Nephron (organoid): Measurements from ENCODE around the gene PIK3R5.
"Not testable (repeated sequence)": the region's sequence is repeated elsewhere in the genome, so short reads cannot be mapped to it uniquely, and the experiment has no call there.

Source experiments
- H3K27ac Mint-ChIP-seq, 3 experiments: 2 replicates each; pipeline ENCODE4 v1.8.0; 2020; ENCODE audit warnings: mixed read lengths in 3 of 3, mild to moderate bottlenecking in 2 of 3, moderate library complexity in 1 of 3
- H3K27me3 Mint-ChIP-seq: 2 replicates; pipeline ENCODE4 v1.8.0; 2021; ENCODE audit warnings: low read depth, mild to moderate bottlenecking, moderate library complexity, mixed read lengths
- H3K36me3 Mint-ChIP-seq: 2 replicates; pipeline ENCODE4 v1.8.0; 2020; ENCODE audit warnings: low read depth, mixed read lengths
- H3K4me1 Mint-ChIP-seq: 2 replicates; pipeline ENCODE4 v1.8.0; 2020; ENCODE audit warnings: mixed read lengths
- H3K4me3 Mint-ChIP-seq, 3 experiments: 2 replicates each; pipeline ENCODE4 v1.8.0; 2020; ENCODE audit warnings: mild to moderate bottlenecking in 3 of 3, mixed read lengths in 3 of 3, moderate library complexity in 2 of 3
- H3K9me3 Mint-ChIP-seq: 2 replicates; pipeline ENCODE4 v1.8.0; 2020; ENCODE audit warnings: mixed read lengths
- TF ChIP-seq, protein P1 (sequence below), 3 experiments: fragments of 200-600 bp; sonication (generic); IDR thresholded peaks; one replicate each; pipeline ENCODE4 v1.5.0; 2021; ENCODE audit warnings: antibody characterized with exemption in 3 of 3; ENCODE audit not compliant: unreplicated experiment in 3 of 3

Gene PIK3R5

DNA sequence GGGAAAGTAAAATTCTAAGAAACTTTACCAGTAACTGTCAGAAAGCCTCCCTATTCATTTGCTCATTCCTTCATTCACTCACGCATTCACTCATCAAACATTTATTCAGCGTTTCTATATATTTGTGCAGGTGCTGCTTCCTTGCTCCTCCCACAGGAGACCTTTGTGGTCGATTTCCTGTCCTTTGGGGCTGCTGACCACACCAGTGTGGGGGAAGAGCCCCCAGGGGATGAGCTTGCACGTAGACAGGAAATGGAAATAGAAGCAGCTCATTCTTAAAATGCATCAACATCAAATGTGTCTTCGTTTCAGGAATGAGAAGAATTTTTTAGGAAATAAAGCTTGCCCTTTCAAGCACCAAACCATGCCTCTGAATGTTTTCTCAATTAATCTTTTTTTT, 107.6 kb downstream of the PIK3R5 start:
- no peaks in the 10 kb centered on the region for H3K9me3 Mint-ChIP-seq
- no peaks in the 10 kb centered on the region for H3K36me3 Mint-ChIP-seq
- H3K4me3 Mint-ChIP-seq = no peak overlapping the region
- peaks cover 7% of the 10 kb centered on the region for H3K27me3 Mint-ChIP-seq
- TF ChIP-seq, protein P1, sequence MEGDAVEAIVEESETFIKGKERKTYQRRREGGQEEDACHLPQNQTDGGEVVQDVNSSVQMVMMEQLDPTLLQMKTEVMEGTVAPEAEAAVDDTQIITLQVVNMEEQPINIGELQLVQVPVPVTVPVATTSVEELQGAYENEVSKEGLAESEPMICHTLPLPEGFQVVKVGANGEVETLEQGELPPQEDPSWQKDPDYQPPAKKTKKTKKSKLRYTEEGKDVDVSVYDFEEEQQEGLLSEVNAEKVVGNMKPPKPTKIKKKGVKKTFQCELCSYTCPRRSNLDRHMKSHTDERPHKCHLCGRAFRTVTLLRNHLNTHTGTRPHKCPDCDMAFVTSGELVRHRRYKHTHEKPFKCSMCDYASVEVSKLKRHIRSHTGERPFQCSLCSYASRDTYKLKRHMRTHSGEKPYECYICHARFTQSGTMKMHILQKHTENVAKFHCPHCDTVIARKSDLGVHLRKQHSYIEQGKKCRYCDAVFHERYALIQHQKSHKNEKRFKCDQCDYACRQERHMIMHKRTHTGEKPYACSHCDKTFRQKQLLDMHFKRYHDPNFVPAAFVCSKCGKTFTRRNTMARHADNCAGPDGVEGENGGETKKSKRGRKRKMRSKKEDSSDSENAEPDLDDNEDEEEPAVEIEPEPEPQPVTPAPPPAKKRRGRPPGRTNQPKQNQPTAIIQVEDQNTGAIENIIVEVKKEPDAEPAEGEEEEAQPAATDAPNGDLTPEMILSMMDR (IDR thresholded peaks at IDR 0.05; ENCODE audit: unreplicated experiment in 3 of 3) = no peak
- H3K4me1 Mint-ChIP-seq = peaks cover 36% of the 10 kb centered on the region
- H3K27ac Mint-ChIP-seq = no peak overlapping the region

DNA sequence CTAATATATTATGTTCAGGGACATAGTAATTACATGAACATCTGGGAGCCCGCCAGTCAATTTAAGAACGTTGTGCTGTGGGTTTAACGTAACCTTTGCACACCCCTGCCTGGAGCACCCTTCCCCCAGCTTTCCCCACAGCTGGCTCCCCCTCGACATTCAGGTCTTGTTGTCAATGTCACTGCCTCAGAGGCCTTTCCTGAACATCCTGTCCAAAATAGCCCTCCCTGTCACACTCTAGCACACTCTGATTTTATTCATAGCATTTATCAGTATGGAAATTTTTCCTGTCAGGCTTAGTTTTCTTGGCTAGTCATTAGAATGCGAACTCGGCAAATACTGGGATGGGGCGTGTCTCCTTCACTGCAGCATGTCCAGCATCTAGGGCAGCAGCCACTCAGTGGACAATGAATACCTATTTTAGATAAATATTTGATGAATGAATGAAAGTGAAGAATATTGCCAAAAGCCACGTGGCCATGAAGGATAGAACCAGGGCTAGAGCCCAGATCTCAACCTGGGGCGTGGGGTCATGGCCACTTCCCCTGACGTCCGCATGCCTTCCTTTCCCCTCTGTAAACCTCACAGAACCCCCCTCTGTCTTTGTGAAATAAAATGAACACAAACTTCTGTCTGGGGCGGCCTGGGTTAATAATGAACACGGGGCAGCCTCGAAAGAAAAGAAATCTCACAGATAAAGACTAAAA, 108.5 kb downstream of the PIK3R5 start:
- H3K27ac Mint-ChIP-seq = peak overlapping the region; percentile 7 to 52 (median 47)
- no peaks in the 10 kb centered on the region for H3K36me3 Mint-ChIP-seq
- no peak overlapping the region for H3K4me3 Mint-ChIP-seq
- H3K9me3 Mint-ChIP-seq = no peaks in the 10 kb centered on the region
- TF ChIP-seq, protein P1 (IDR thresholded peaks at IDR 0.05; ENCODE audit: unreplicated experiment in 3 of 3) = no peak
- H3K4me1 Mint-ChIP-seq = peaks cover 36% of the 10 kb centered on the region
- H3K27me3 Mint-ChIP-seq = peaks cover 7% of the 10 kb centered on the region

DNA sequence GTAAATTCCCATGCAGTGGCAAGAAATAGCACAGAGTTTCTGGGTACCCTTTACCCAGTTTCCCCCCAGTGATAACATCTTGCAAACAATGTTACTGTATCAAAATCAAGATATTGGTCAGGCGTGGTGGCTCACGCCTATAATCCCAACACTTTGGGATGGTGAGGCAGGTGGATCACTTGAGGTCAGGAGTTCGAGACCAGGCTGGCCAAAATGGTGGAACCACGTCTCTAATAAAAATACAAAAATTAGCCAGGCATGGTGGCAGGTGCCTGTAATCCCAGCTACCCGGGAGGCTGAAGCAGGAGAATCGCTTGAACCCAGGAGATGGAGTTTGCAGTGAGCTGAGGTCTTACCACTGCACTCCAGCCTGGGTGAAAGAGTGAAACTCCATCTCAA, 109.3 kb downstream of the PIK3R5 start:
- not testable (repeated sequence) for H3K4me3 Mint-ChIP-seq, H3K36me3 Mint-ChIP-seq, H3K9me3 Mint-ChIP-seq, H3K27me3 Mint-ChIP-seq, H3K27ac Mint-ChIP-seq
- H3K4me1 Mint-ChIP-seq = peaks cover 36% of the 10 kb centered on the region

DNA sequence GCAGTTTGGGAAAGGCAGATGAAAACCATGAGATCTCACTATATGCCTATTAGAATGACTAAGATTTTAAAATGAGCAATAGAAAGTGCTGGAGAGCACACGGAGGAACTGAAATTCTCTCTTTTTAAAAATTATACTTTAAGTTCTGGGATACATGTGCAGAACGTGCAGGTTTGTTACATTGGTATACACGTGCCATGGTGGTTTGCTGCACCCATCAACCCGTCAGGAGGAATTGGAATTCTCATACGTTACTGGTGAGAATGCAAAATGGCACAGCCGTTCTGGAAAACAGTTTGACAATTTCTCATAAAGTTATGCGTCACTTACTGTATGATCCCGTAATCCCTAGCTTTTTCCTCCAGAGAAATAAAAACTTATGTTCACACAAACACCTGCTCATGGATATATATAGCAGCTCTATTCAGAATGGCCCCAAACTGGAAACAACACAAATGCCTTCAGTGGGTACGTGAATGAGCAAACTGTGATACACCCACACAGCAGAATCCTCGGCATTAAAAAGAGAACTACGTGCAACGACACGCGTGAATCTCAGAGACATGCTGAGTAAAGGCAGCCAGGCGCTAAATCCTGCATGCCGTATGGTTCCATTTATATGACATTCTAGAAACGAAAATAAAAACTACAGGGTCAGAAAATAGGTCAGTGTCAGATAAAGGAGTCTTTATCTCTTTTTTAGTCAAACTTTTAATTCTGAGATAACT, 109.9 kb downstream of the PIK3R5 start:
- Mint-ChIP-seq H3K4me3 (peak overlapping the region in 1 of 3 experiments; percentile 45), H3K27me3 (peaks cover 7% of the 10 kb centered on the region)
- TF ChIP-seq, protein P1 (IDR thresholded peaks at IDR 0.05; ENCODE audit: unreplicated experiment in 3 of 3) = no peak

DNA sequence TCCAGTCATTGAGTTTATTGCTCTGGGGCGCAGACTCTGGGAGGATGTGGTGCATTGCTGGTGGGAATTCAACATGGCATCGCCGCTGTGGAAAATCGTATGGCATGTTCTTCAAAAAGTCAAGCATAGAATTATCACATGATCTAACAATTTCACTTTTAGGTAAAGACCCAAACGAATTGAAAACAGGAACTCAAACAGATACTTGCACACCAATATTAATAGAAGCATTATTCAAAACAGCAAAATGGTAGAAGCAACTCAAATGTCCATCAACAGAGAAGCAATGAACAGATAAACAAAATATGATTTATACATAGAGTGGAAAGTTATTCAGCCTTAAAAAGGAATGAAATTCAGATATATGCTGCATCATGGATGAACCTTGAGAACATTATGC, 113.9 kb downstream of the PIK3R5 start:
- Mint-ChIP-seq H3K27ac (no peak overlapping the region), H3K27me3 (peaks cover 3% of the 10 kb centered on the region), H3K4me1 (peaks cover 8% of the 10 kb centered on the region), H3K4me3 (no peak overlapping the region), H3K36me3 (no peaks in the 10 kb centered on the region), H3K9me3 (peaks cover 2% of the 10 kb centered on the region)
- TF ChIP-seq, protein P1 (IDR thresholded peaks at IDR 0.05; ENCODE audit: unreplicated experiment in 3 of 3) = no peak

More for the DNA sequence above, 109.9 kb downstream of the PIK3R5 start:
- peaks cover 36% of the 10 kb centered on the region for H3K4me1 Mint-ChIP-seq
- H3K9me3 Mint-ChIP-seq = no peaks in the 10 kb centered on the region
- H3K36me3 Mint-ChIP-seq = no peaks in the 10 kb centered on the region
- no peak overlapping the region for H3K27ac Mint-ChIP-seq

DNA sequence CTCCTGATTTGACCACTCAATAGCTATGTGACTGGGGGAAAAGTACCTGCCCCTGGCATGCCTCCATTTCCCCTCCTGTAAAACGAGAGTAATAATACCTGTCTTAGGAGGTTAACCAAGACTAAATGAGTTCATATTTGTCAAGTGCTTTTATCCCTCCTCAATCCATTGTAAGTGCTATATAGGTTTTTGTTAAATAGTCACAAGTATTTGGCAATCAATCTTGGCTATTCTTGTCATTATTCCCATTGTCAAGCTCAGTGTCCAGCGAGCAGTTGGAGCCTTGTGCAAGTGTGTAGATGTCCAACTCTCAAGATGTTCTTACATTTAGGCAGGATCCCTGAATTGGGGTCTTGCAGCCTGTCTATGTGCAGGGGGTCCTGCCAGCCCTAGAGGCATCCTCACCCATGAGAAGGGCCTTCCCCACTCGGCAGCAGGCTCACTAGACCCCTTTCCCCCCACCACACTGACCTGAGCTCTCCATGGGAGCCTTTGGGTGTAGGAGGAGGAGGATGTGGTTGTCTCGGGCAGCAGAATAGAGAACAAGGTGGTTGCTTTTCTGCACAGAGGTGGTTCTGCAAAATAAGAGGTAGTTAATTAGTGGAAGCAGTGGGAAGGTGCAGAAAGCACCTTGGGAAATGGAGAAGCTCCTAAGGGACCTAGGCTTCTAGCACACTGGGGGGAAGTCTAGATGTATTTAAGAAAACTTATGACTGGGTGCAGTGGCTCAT, 116.0 kb downstream of the PIK3R5 start:
- H3K4me1 Mint-ChIP-seq = no peaks in the 10 kb centered on the region

More for the DNA sequence above, 116.0 kb downstream of the PIK3R5 start:
- H3K27me3 Mint-ChIP-seq = peaks cover 3% of the 10 kb centered on the region
- no peaks in the 10 kb centered on the region for H3K36me3 Mint-ChIP-seq
- no peak overlapping the region for H3K4me3 Mint-ChIP-seq
- TF ChIP-seq, protein P1 (IDR thresholded peaks at IDR 0.05; ENCODE audit: unreplicated experiment in 3 of 3) = no peak
- no peak overlapping the region for H3K27ac Mint-ChIP-seq
- H3K9me3 Mint-ChIP-seq = peaks cover 4% of the 10 kb centered on the region
